ENCODE results near the gene IGFL4. TPM values are rescaled to one million over a fixed set of nuclear protein-coding genes. Genes with fewer than 3 reads are reported as not detected.
"Not testable (repeated sequence)": the region's sequence is repeated elsewhere in the genome, so short reads cannot be mapped to it uniquely, and the experiment has no call there.

IGFL4 gene
- polyA plus RNA-seq (ENCODE audit: insufficient read length): 0.58 TPM
- long read RNA-seq, donor 1: 0 reads
- long read RNA-seq, donor 2: 0 reads
- long read RNA-seq, donor 3: 0 reads
- long read RNA-seq, donor 4: 0 reads
- long read RNA-seq, donor 5: 0 reads
- long read RNA-seq, donor 6: 0 reads
- long read RNA-seq, donor 7: 0 reads
- long read RNA-seq, donor 8: 0 reads

- peak; percentile 36 for DNase-seq
Measured at GRCh38 chr19:46040952-46041500, at the start of gene IGFL4. TSS of gene IGFL4 (minus strand) at chr19:46041002. CDS start at chr19:46040962, 40 bp downstream.

- no peak for DNase-seq
Measured at GRCh38 chr19:46090444-46090843, 49.6 kb upstream of the IGFL4 start.

- no peak for DNase-seq
Measured at GRCh38 chr19:46089432-46089831, 48.6 kb upstream of the IGFL4 start.

- DNase-seq: no peak
Measured at GRCh38 chr19:46088101-46088500, 47.3 kb upstream of the IGFL4 start.

GRCh38 chr19:46085888-46086287, 45.1 kb upstream of the IGFL4 start:
- no peak for DNase-seq

- DNase-seq: no peak
Measured at GRCh38 chr19:46082728-46083050, 41.9 kb upstream of the IGFL4 start.

- DNase-seq: peak; percentile 22
Measured at GRCh38 chr19:46081928-46082727, 41.3 kb upstream of the IGFL4 start.

- DNase-seq: no peak
Measured at GRCh38 chr19:46080561-46080960, 39.8 kb upstream of the IGFL4 start.

GRCh38 chr19:46079576-46079975, 38.8 kb upstream of the IGFL4 start:
- DNase-seq: no peak

- not testable (repeated sequence) for DNase-seq
Measured at GRCh38 chr19:46078573-46079332, 38.0 kb upstream of the IGFL4 start.

- no peak for DNase-seq
Measured at GRCh38 chr19:46077815-46078167, 37.0 kb upstream of the IGFL4 start.

GRCh38 chr19:46076951-46077814, 36.4 kb upstream of the IGFL4 start:
- peak; percentile 82 for DNase-seq

- no peak for DNase-seq
Measured at GRCh38 chr19:46076031-46076880, 35.5 kb upstream of the IGFL4 start.

- DNase-seq: no peak
Measured at GRCh38 chr19:46073268-46073922, 32.6 kb upstream of the IGFL4 start.

GRCh38 chr19:46069806-46070341, 29.1 kb upstream of the IGFL4 start:
- no peak for DNase-seq

- DNase-seq: no peak
Measured at GRCh38 chr19:46068345-46069258, 27.8 kb upstream of the IGFL4 start.

- no peak for DNase-seq
Measured at GRCh38 chr19:46067691-46068090, 26.9 kb upstream of the IGFL4 start.

- no peak for DNase-seq
Measured at GRCh38 chr19:46066471-46066870, 25.7 kb upstream of the IGFL4 start.

- no peak for DNase-seq
Measured at GRCh38 chr19:46065486-46066071, 24.8 kb upstream of the IGFL4 start.
